ENCODE results near the gene PHETA1. TPM values are rescaled to one million over a fixed set of nuclear protein-coding genes. Genes with fewer than 3 reads are reported as not detected.

PHETA1 gene
- total and polyA plus RNA-seq, 5 donors from 2014 or later = 0.34 to 2.4 (median 1.1) TPM

- peaks cover 3% of the 10 kb centered on the region for H3K4me1 ChIP-seq (ENCODE audit: control insufficient read depth, insufficient read depth, low read length, poor library complexity, severe bottlenecking)
- no peaks in the 10 kb centered on the region for H3K36me3 ChIP-seq (ENCODE audit: control insufficient read depth, insufficient read depth, low read length)
- H3K27ac ChIP-seq (ENCODE audit: insufficient read depth, low read length, poor library complexity, severe bottlenecking) = no peak overlapping the region
- ATAC-seq (ENCODE audit: low read depth in 2 of 2) (no peak), DNase-seq (no peak)
- peaks cover 14% of the 10 kb centered on the region for H3K27me3 Mint-ChIP-seq
- no peaks in the 10 kb centered on the region for H3K9me3 ChIP-seq (ENCODE audit: control insufficient read depth in 2 of 2, low read length in 2 of 2)
- no peaks in the 10 kb centered on the region for H3K36me3 Mint-ChIP-seq
- H3K27me3 ChIP-seq (ENCODE audit: control insufficient read depth, insufficient read depth, low read length) = no peaks in the 10 kb centered on the region
- H3K9me3 Mint-ChIP-seq = no peaks in the 10 kb centered on the region
- peaks cover 0 to 6% (median 4%) of the 10 kb centered on the region in 4 donors for H3K4me1 Mint-ChIP-seq
- no peak overlapping the region for H3K4me3 ChIP-seq (ENCODE audit: low read depth, low read length)
- H3K4me3 Mint-ChIP-seq = no peak overlapping the region
- H3K27ac Mint-ChIP-seq = no peak overlapping the region
Observed at GRCh38 chr12:111318450-111318849, 50.4 kb downstream of the PHETA1 start.

DNA sequence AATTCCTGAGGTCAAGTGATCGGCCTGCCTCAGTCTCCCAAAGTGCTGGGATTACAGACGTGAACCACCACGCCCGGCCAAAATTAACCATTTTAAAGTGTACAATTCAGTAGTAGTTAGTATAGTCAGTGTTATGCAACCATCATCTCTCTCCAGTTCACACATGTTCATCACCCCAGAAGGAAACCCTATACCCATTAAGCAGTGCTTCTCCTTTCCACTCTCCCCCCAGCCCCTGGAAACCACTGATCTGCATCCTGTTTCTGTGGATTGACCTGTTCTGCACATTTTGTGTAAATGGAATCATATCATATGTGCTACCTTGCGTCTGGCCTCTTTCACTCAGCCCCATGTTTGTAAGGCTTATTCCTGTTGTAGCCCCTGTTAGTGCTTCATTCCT, 52.2 kb downstream of the PHETA1 start:
- H3K36me3 Mint-ChIP-seq = no peaks in the 10 kb centered on the region
- no peak overlapping the region for H3K4me3 Mint-ChIP-seq
- ATAC-seq (ENCODE audit: low read depth in 2 of 2) (no peak), DNase-seq (no peak)
- Histone ChIP-seq H3K27ac (ENCODE audit: insufficient read depth, low read length, poor library complexity, severe bottlenecking) (no peak overlapping the region), H3K9me3 (ENCODE audit: control insufficient read depth in 2 of 2, low read length in 2 of 2) (no peaks in the 10 kb centered on the region), H3K4me1 (ENCODE audit: control insufficient read depth, insufficient read depth, low read length, poor library complexity, severe bottlenecking) (peaks cover 3% of the 10 kb centered on the region), H3K4me3 (ENCODE audit: low read depth, low read length) (no peak overlapping the region), H3K36me3 (ENCODE audit: control insufficient read depth, insufficient read depth, low read length) (no peaks in the 10 kb centered on the region), H3K27me3 (ENCODE audit: control insufficient read depth, insufficient read depth, low read length) (no peaks in the 10 kb centered on the region)
- peaks cover 0 to 6% (median 4%) of the 10 kb centered on the region in 4 donors for H3K4me1 Mint-ChIP-seq
- H3K9me3 Mint-ChIP-seq = no peaks in the 10 kb centered on the region
- H3K27ac Mint-ChIP-seq = no peak overlapping the region
- peaks cover 14% of the 10 kb centered on the region for H3K27me3 Mint-ChIP-seq

GRCh38 chr12:111314953-111315539, 53.8 kb downstream of the PHETA1 start:
- H3K4me3 ChIP-seq (ENCODE audit: low read depth, low read length) = no peak overlapping the region
- Mint-ChIP-seq H3K9me3 (peaks cover 0 to 2% (median 0%) of the 10 kb centered on the region in 7 donors), H3K36me3 (no peaks in the 10 kb centered on the region), H3K4me3 (no peak overlapping the region), H3K27ac (no peak overlapping the region), H3K4me1 (peaks cover 0 to 6% (median 4%) of the 10 kb centered on the region in 4 donors), H3K27me3 (peaks cover 14% of the 10 kb centered on the region)
- H3K9me3 ChIP-seq (ENCODE audit: control insufficient read depth in 2 of 2, low read length in 2 of 2) = no peaks in the 10 kb centered on the region
- no peaks in the 10 kb centered on the region for H3K27me3 ChIP-seq (ENCODE audit: control insufficient read depth, insufficient read depth, low read length)
- no peaks in the 10 kb centered on the region for H3K36me3 ChIP-seq (ENCODE audit: control insufficient read depth, insufficient read depth, low read length)
- ATAC-seq (ENCODE audit: low read depth in 2 of 2) (no peak), DNase-seq (no peak)
- H3K4me1 ChIP-seq (ENCODE audit: control insufficient read depth, insufficient read depth, low read length, poor library complexity, severe bottlenecking) = peaks cover 3% of the 10 kb centered on the region
- H3K27ac ChIP-seq (ENCODE audit: insufficient read depth, low read length, poor library complexity, severe bottlenecking) = no peak overlapping the region

- ATAC-seq (ENCODE audit: low read depth in 2 of 2) (peak in 1 of 2 donors; percentile 42), DNase-seq (peak; percentile 55 to 67 (median 57))
- Histone ChIP-seq H3K36me3 (ENCODE audit: control insufficient read depth, insufficient read depth, low read length) (no peaks in the 10 kb centered on the region), H3K27ac (ENCODE audit: insufficient read depth, low read length, poor library complexity, severe bottlenecking) (no peak overlapping the region), H3K4me3 (ENCODE audit: low read depth, low read length) (no peak overlapping the region), H3K4me1 (ENCODE audit: control insufficient read depth, insufficient read depth, low read length, poor library complexity, severe bottlenecking) (peaks cover 3% of the 10 kb centered on the region), H3K9me3 (ENCODE audit: control insufficient read depth in 2 of 2, low read length in 2 of 2) (no peaks in the 10 kb centered on the region), H3K27me3 (ENCODE audit: control insufficient read depth, insufficient read depth, low read length) (no peaks in the 10 kb centered on the region)
- peaks cover 14% of the 10 kb centered on the region for H3K27me3 Mint-ChIP-seq
- no peak overlapping the region for H3K4me3 Mint-ChIP-seq
- H3K4me1 Mint-ChIP-seq = peaks cover 0 to 8% (median 5%) of the 10 kb centered on the region in 4 donors
- peaks cover 0 to 5% (median 0%) of the 10 kb centered on the region in 7 donors for H3K9me3 Mint-ChIP-seq
- H3K36me3 Mint-ChIP-seq = no peaks in the 10 kb centered on the region
- H3K27ac Mint-ChIP-seq = peak overlapping the region in 1 of 3 donors; percentile 76
Observed at GRCh38 chr12:111313833-111314259, 55.0 kb downstream of the PHETA1 start.

DNA sequence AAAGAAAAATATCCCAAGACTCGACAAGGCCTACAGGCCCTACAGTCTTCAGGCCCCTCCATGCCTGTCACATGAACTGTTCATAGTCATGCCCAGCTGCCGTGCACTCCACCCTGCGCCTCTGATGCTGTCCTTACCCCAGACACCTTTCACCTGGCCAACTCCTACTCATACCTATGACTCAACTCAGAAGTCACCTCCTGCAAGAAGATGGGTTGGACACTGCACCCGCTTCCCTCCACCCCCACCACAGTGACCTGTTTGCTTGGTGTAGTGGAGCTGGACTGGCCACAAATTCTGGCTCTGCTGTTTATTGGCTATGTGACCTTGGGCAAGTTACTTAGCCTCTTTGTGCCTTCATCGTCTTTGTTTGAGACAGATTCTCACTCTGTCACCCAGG, 56.2 kb downstream of the PHETA1 start:
- peaks cover 0 to 8% (median 4%) of the 10 kb centered on the region in 4 donors for H3K4me1 Mint-ChIP-seq

DNA sequence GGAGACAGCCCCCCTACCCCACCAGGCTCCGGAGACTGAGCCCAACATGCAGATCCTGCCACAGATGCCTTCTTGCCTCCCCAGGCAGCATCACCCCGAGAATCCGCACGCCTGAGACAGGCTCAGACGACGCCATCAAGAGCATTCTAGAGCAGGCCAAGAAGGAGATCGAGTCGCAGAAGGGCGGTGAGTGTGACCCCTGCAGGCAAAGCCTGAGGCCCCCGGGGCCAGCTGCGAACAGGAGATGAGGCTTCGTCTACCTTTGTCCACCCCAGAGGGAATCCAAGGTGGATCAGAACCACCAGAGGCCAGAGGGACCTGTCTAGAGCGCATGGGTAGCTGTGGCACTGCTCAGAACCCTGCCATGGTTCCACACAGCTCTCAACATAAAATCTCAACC, 56.9 kb downstream of the PHETA1 start:
- no peaks in the 10 kb centered on the region for H3K9me3 ChIP-seq (ENCODE audit: control insufficient read depth in 2 of 2, low read length in 2 of 2)
- H3K4me3 ChIP-seq (ENCODE audit: low read depth, low read length) = no peak overlapping the region
- Mint-ChIP-seq H3K27me3 (peaks cover 9% of the 10 kb centered on the region), H3K9me3 (peaks cover 0 to 5% (median 0%) of the 10 kb centered on the region in 7 donors), H3K4me1 (peaks cover 0 to 8% (median 4%) of the 10 kb centered on the region in 4 donors), H3K36me3 (no peaks in the 10 kb centered on the region), H3K4me3 (no peak overlapping the region), H3K27ac (no peak overlapping the region)
- H3K36me3 ChIP-seq (ENCODE audit: control insufficient read depth, insufficient read depth, low read length) = no peaks in the 10 kb centered on the region
- DNase-seq (no peak), ATAC-seq (ENCODE audit: low read depth in 2 of 2) (no peak)
- peaks cover 3% of the 10 kb centered on the region for H3K4me1 ChIP-seq (ENCODE audit: control insufficient read depth, insufficient read depth, low read length, poor library complexity, severe bottlenecking)
- no peak overlapping the region for H3K27ac ChIP-seq (ENCODE audit: insufficient read depth, low read length, poor library complexity, severe bottlenecking)
- no peaks in the 10 kb centered on the region for H3K27me3 ChIP-seq (ENCODE audit: control insufficient read depth, insufficient read depth, low read length)

More for the DNA sequence above, 56.2 kb downstream of the PHETA1 start:
- no peaks in the 10 kb centered on the region for H3K36me3 Mint-ChIP-seq
- no peak overlapping the region for H3K4me3 Mint-ChIP-seq
- peaks cover 13% of the 10 kb centered on the region for H3K27me3 Mint-ChIP-seq
- Histone ChIP-seq H3K36me3 (ENCODE audit: control insufficient read depth, insufficient read depth, low read length) (no peaks in the 10 kb centered on the region), H3K27ac (ENCODE audit: insufficient read depth, low read length, poor library complexity, severe bottlenecking) (no peak overlapping the region), H3K4me1 (ENCODE audit: control insufficient read depth, insufficient read depth, low read length, poor library complexity, severe bottlenecking) (peaks cover 3% of the 10 kb centered on the region), H3K27me3 (ENCODE audit: control insufficient read depth, insufficient read depth, low read length) (no peaks in the 10 kb centered on the region), H3K4me3 (ENCODE audit: low read depth, low read length) (no peak overlapping the region), H3K9me3 (ENCODE audit: control insufficient read depth in 2 of 2, low read length in 2 of 2) (no peaks in the 10 kb centered on the region)
- H3K9me3 Mint-ChIP-seq = peaks cover 0 to 5% (median 0%) of the 10 kb centered on the region in 7 donors
- ATAC-seq (ENCODE audit: low read depth in 2 of 2) (no peak), DNase-seq (no peak)
- no peak overlapping the region for H3K27ac Mint-ChIP-seq

DNA sequence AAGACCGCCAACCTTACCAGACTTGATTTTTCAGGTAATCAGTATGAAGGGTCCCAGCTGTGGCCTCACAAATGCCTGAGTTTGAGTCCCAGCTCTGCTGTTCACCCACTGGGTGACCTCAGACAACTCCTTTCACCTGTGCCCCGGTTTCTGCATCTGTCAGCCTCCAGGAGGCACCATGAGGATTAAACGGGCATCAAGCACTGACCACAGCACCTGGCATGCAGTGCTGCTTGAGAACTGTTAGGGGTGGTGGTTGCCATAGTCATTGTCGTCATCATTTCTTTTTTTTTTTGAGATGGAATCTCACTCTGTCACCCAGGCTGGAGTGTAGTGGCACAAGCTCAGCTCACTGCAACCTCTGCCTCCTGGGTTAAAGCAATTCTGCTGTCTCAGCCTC, 57.9 kb downstream of the PHETA1 start:
- H3K4me1 Mint-ChIP-seq = peaks cover 0 to 8% (median 4%) of the 10 kb centered on the region in 4 donors
- H3K4me1 ChIP-seq (ENCODE audit: control insufficient read depth, insufficient read depth, low read length, poor library complexity, severe bottlenecking) = peaks cover 3% of the 10 kb centered on the region

More for the DNA sequence above, 57.9 kb downstream of the PHETA1 start:
- Histone ChIP-seq H3K9me3 (ENCODE audit: control insufficient read depth in 2 of 2, low read length in 2 of 2) (peaks cover 4 to 6% of the 10 kb centered on the region in 2 experiments), H3K4me3 (ENCODE audit: low read depth, low read length) (no peak overlapping the region), H3K36me3 (ENCODE audit: control insufficient read depth, insufficient read depth, low read length) (no peaks in the 10 kb centered on the region), H3K27ac (ENCODE audit: insufficient read depth, low read length, poor library complexity, severe bottlenecking) (no peak overlapping the region), H3K27me3 (ENCODE audit: control insufficient read depth, insufficient read depth, low read length) (no peaks in the 10 kb centered on the region)
- H3K27ac Mint-ChIP-seq = no peak overlapping the region
- H3K9me3 Mint-ChIP-seq = peaks cover 0 to 5% (median 0%) of the 10 kb centered on the region in 7 donors
- no peak overlapping the region for H3K4me3 Mint-ChIP-seq
- DNase-seq (no peak), ATAC-seq (ENCODE audit: low read depth in 2 of 2) (no peak)
- no peaks in the 10 kb centered on the region for H3K36me3 Mint-ChIP-seq
- peaks cover 9% of the 10 kb centered on the region for H3K27me3 Mint-ChIP-seq

Measured in CD4-positive, CD25-positive, alpha-beta regulatory T cell (primary cell).